Eye (tissue), 1 donor: ENCODE measurements around the gene SURF2.
"Not testable (repeated sequence)": the region's sequence is repeated elsewhere in the genome, so short reads cannot be mapped to it uniquely, and the experiment has no call there.

Experiments used
- DNase-seq: peaks from one replicate; pipeline ENCODE4 v3.0.0-alpha.2; 2015

Gene SURF2

GRCh38 chr9:133359399-133360175 lies 3.2 kb downstream of the SURF2 start:
- peak; percentile 34 for DNase-seq

- DNase-seq: no peak
These were observed 4.3 kb downstream of the SURF2 start for GRCh38 chr9:133360400-133361393.

- no peak for DNase-seq
These were observed 5.2 kb downstream of the SURF2 start for GRCh38 chr9:133361507-133362092.

GRCh38 chr9:133362359-133363044 lies 6.2 kb downstream of the SURF2 start:
- no peak for DNase-seq

- no peak for DNase-seq
These were observed 10.1 kb downstream of the SURF2 start for GRCh38 chr9:133366435-133366834.

- no peak for DNase-seq
These were observed 10.9 kb downstream of the SURF2 start for GRCh38 chr9:133367221-133367620.

- DNase-seq: no peak
These were observed 11.4 kb downstream of the SURF2 start for GRCh38 chr9:133367778-133368177.

GRCh38 chr9:133368249-133368881 lies 12.0 kb downstream of the SURF2 start:
- no peak for DNase-seq

GRCh38 chr9:133369422-133369821 lies 13.1 kb downstream of the SURF2 start:
- DNase-seq: no peak

- DNase-seq: no peak
These were observed 13.6 kb downstream of the SURF2 start for GRCh38 chr9:133369933-133370332.

- no peak for DNase-seq
These were observed 14.3 kb downstream of the SURF2 start for GRCh38 chr9:133370685-133371084.

GRCh38 chr9:133371261-133371711 lies 14.9 kb downstream of the SURF2 start:
- DNase-seq: no peak

GRCh38 chr9:133372144-133372543 lies 15.8 kb downstream of the SURF2 start:
- no peak for DNase-seq

- no peak for DNase-seq
These were observed 18.3 kb downstream of the SURF2 start for GRCh38 chr9:133374612-133375115.

GRCh38 chr9:133375116-133375723 lies 18.9 kb downstream of the SURF2 start:
- DNase-seq: peak; percentile 63

- DNase-seq: peak; percentile 98
These were observed 19.6 kb downstream of the SURF2 start, which contains the start of the genes STKLD1 and SURF4 for GRCh38 chr9:133375724-133376654. Gene STKLD1 (plus strand): TSS chr9:133376366. CDS start chr9:133376474, 108 bp downstream. Gene SURF4 (minus strand): TSS chr9:133376060. CDS start chr9:133375969, 91 bp downstream.

- not testable (repeated sequence) for DNase-seq
These were observed 20.9 kb downstream of the SURF2 start for GRCh38 chr9:133377280-133377679.

- no peak for DNase-seq
These were observed 21.4 kb downstream of the SURF2 start for GRCh38 chr9:133377721-133378216.

GRCh38 chr9:133378408-133378962 lies 22.1 kb downstream of the SURF2 start:
- no peak for DNase-seq
